Progenitor cell of endocrine pancreas (in vitro differentiated cells): ENCODE data around the gene ZNF610. TPM values are rescaled to one million over a fixed set of nuclear protein-coding genes. Genes with fewer than 3 reads are reported as not detected.

ENCODE experiments used
- DNase-seq: peaks from one replicate; pipeline ENCODE4 v3.0.0; 2021; ENCODE audit warnings: low spot score; ENCODE audit not compliant: unreplicated experiment
- H3K27ac Mint-ChIP-seq: 2 replicates; pipeline ENCODE4 v1.8.0; 2021; ENCODE audit warnings: mild to moderate bottlenecking, moderate library complexity, mixed read lengths
- H3K27me3 Mint-ChIP-seq: 2 replicates; pipeline ENCODE4 v1.8.0; 2021; ENCODE audit warnings: mixed read lengths
- H3K36me3 Mint-ChIP-seq: 2 replicates; pipeline ENCODE4 v1.8.0; 2022; ENCODE audit warnings: mixed read lengths; ENCODE audit not compliant: insufficient read depth
- H3K4me1 Mint-ChIP-seq: 2 replicates; pipeline ENCODE4 v1.8.0; 2021; ENCODE audit warnings: low read depth, mixed read lengths
- H3K4me3 Mint-ChIP-seq: 2 replicates; pipeline ENCODE4 v1.8.0; 2021; ENCODE audit warnings: low read depth, mild to moderate bottlenecking, moderate library complexity, mixed read lengths
- H3K9me3 Mint-ChIP-seq: 2 replicates; pipeline ENCODE4 v1.8.0; 2021; ENCODE audit warnings: low read depth, mixed read lengths
- total RNA-seq: library from RNA; stranded (reverse); gene quantifications from 2 replicates; pipeline ENCODE4 v1.2.1, GENCODE V29; 2021
- TF ChIP-seq, protein P1 (sequence below): fragments of 200-600 bp; sonication (generic); IDR thresholded peaks from one replicate; pipeline ENCODE4 v1.5.0; 2021; ENCODE audit warnings: antibody characterized with exemption, mild to moderate bottlenecking; ENCODE audit not compliant: unreplicated experiment

Gene ZNF610
- total RNA-seq, 1 donor from 2014 or later, result 27.1 TPM

DNA sequence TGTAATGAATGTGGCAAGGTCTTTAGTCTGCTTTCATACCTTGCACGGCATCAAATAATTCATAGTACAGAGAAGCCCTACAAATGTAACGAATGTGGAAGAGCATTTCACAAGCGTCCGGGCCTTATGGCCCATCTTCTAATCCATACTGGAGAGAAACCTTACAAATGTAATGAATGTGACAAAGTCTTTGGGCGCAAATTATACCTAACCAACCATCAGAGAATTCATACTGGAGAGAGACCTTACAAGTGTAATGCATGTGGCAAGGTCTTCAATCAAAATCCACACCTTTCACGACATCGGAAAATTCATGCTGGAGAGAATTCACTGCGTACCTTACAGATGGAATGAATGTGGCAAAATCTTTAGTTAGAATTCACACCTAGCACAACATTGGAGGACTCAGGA is 30.4 kb downstream of the ZNF610 start:
- Mint-ChIP-seq H3K27ac (peak overlapping the region; percentile 72), H3K27me3 (no peaks in the 10 kb centered on the region), H3K4me3 (no peak overlapping the region), H3K4me1 (no peaks in the 10 kb centered on the region), H3K9me3 (peaks cover 43% of the 10 kb centered on the region), H3K36me3 (peaks cover 77% of the 10 kb centered on the region)
- no peak for DNase-seq
- TF ChIP-seq, protein P1, sequence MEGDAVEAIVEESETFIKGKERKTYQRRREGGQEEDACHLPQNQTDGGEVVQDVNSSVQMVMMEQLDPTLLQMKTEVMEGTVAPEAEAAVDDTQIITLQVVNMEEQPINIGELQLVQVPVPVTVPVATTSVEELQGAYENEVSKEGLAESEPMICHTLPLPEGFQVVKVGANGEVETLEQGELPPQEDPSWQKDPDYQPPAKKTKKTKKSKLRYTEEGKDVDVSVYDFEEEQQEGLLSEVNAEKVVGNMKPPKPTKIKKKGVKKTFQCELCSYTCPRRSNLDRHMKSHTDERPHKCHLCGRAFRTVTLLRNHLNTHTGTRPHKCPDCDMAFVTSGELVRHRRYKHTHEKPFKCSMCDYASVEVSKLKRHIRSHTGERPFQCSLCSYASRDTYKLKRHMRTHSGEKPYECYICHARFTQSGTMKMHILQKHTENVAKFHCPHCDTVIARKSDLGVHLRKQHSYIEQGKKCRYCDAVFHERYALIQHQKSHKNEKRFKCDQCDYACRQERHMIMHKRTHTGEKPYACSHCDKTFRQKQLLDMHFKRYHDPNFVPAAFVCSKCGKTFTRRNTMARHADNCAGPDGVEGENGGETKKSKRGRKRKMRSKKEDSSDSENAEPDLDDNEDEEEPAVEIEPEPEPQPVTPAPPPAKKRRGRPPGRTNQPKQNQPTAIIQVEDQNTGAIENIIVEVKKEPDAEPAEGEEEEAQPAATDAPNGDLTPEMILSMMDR, result no peak

DNA sequence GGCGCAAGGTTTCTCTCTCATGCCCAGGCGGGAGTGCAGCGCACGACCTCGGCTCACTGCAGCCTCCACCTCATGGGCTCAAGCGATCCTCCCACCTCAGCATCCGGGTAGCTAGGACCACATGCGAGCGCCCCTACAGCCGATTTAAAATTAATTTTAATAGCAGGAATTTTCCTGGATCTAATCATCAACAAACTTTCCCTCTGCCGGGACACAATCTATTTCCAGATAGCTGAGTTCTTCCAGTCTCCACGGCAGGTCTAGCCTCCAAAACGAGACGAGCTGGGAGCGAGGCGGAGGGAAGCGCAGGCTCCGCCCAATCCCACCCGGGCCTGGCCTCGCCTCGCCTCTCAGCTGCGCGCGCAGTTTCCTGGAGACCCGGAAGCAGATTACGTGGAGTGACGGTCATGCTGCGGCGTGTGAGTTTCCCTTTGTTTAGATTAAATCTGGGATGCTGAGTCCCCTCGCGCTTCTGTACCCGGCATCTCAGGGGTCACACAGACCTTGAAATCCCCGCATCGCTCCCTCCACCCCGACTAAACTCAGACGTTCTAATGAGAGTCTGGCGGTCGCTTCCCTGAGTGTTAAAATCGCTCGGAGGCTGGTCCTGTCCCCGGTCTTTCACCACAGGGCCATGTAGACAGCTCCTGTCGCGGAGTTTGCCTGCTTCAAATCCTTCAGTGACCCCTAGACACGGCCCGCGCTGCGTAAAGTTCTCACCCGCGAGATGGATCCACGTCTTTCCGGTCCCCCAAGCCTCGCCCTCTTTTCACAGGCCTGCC is 33.7 kb downstream of the ZNF610 start, which contains the start of gene ZNF880:
Gene ZNF880, plus strand, starts transcription at position 365 of the 782 bp plus-strand sequence. Its CDS starts 43 bp downstream, at position 408.
- no peak for DNase-seq
- TF ChIP-seq, protein P1, result no peak
- Mint-ChIP-seq H3K36me3 (peaks cover 65% of the 10 kb centered on the region), H3K27ac (peak within 1 kb of the TSS; percentile 91), H3K4me3 (peak within 1 kb of the TSS; percentile 70), H3K4me1 (no peaks in the 10 kb centered on the region), H3K9me3 (peaks cover 37% of the 10 kb centered on the region), H3K27me3 (no peaks in the 10 kb centered on the region)

DNA sequence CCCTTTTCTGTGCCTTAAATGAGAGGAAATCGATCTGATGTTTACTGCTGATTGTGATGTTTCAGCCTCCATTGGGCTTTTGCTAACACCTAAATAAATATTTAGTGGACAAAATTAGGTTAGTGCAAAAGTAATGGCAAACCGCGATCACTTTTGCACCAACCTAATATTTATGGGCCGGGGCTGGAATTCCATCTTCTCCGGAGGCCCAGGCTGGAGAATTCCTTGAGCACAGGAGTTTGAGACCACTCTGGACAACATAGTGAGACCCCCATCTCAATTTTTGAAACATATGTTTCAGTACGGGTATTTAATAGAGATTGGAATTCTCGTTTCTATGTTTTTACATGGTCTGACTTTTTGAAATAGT is 34.3 kb downstream of the ZNF610 start:
- Mint-ChIP-seq H3K4me1 (no peaks in the 10 kb centered on the region), H3K27me3 (no peaks in the 10 kb centered on the region), H3K4me3 (peak overlapping the region; percentile 70), H3K36me3 (peaks cover 62% of the 10 kb centered on the region), H3K9me3 (peaks cover 38% of the 10 kb centered on the region), H3K27ac (peak overlapping the region; percentile 91)
- TF ChIP-seq, protein P1, result no peak
- no peak for DNase-seq

DNA sequence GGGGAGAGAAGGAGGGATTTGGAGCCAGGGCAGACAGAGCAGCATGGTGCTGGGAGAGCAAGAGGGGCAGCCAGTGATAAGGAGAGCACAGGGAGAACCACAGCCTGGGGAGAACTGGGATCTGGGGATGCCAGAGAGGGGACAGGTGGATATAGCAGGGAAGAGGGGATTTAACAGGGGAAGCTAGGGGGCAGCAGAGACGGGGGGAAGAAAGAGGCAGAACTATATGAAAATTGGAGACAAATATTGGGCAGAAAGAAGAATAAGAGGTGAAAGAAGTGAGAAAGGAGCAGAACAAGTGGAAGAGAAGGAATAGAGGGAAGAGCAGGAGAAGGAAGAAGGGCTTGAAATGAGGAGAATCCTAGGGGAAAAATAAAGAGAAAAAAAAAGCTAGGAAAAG is 55.1 kb downstream of the ZNF610 start:
- peaks cover 47% of the 10 kb centered on the region for H3K36me3 Mint-ChIP-seq
- no peak overlapping the region for H3K4me3 Mint-ChIP-seq
- DNase-seq, result no peak
- TF ChIP-seq, protein P1, result peak; percentile 15
- H3K4me1 Mint-ChIP-seq, result no peaks in the 10 kb centered on the region
- peaks cover 11% of the 10 kb centered on the region for H3K9me3 Mint-ChIP-seq
- H3K27me3 Mint-ChIP-seq, result no peaks in the 10 kb centered on the region
- H3K27ac Mint-ChIP-seq, result peak overlapping the region; percentile 54

DNA sequence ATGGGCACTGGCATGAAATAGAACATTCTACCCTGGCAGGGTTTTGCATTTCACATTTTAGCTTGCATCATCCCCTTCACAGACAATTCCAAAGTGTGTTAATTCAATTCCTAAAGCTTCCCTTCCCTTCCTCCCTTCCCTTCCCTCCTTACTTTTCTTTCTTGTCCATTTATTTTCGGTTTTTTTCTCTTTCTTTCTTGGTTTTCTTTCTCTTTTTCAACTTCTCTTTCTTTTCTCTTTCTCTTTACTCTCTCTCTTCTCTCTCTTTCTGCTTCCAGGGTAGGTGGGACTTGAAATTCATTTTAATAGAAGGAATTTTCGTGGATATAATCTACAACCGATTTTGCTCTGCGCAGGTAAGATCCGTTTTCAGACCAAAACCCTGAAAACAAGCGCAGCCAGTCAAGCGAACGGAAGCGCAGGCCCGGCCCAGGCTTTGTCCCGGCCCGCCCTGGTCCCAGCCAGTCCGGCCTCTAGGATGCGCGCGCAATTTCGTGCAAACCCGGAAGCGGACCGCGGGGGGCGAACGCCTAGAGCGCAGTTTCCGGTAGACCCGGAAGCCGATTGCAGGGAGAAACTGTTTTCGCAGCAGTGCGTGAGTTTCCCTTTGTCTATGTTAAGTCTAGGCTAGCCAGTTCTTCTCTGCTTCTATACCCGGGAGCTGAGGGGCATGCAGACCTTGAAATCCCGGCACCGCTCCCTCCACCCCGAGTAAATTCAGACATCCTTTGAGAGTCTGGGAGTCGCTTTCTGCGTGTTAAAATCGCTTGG is 61.5 kb downstream of the ZNF610 start, which contains the start of gene ZNF528:
Gene ZNF528, plus strand, starts transcription at position 540 of the 771 bp plus-strand sequence. CDS start 4,165 bp downstream, outside the sequence.
- Mint-ChIP-seq H3K4me3 (peak within 1 kb of the TSS; percentile 89), H3K27me3 (no peaks in the 10 kb centered on the region), H3K9me3 (peaks cover 3% of the 10 kb centered on the region), H3K27ac (peak within 1 kb of the TSS; percentile 97), H3K4me1 (peaks cover 9% of the 10 kb centered on the region), H3K36me3 (peaks cover 27% of the 10 kb centered on the region)
- peak; percentile 69 for DNase-seq
- TF ChIP-seq, protein P1, result no peak
